GM12872 (cell line): Measurements from ENCODE around the gene PRKCSH.

Experiments
- CTCF ChIP-seq: IDR thresholded peaks from 3 replicates; pipeline ENCODE4 v1.5.1; 2011; ENCODE audit warnings: low read depth, mild to moderate bottlenecking, low read length, moderate library complexity; ENCODE audit not compliant: insufficient read depth

PRKCSH gene

DNA sequence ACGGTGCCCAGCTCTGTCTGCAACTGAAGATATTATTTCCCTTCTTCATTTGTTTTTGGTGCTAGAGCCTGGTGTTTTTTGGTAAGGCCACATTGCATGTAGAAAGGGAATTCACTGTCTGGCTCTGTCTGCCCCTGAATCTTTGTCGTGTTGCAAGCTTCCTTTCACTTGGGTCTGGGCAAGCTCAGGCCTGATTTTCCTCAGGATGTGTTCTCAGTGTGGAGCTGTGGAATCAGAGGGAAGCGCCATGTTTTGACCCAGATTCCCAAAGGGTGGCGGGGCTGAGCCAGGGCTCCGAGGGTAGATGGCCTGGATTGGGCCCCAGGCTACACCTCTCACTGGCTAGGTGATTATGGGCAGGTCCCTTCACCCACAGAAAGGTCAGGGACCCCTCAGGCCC is 8.6 kb downstream of the PRKCSH start:
- TF ChIP-seq CTCF = no peak

- no peak for TF ChIP-seq CTCF
Observed at GRCh38 chr19:11445141-11445540, 9.7 kb downstream of the PRKCSH start.

- no peak for TF ChIP-seq CTCF
Observed at GRCh38 chr19:11446271-11446651, 10.8 kb downstream of the PRKCSH start.

- TF ChIP-seq CTCF = peak; percentile 66
Observed at GRCh38 chr19:11446652-11447301, 11.3 kb downstream of the PRKCSH start.

DNA sequence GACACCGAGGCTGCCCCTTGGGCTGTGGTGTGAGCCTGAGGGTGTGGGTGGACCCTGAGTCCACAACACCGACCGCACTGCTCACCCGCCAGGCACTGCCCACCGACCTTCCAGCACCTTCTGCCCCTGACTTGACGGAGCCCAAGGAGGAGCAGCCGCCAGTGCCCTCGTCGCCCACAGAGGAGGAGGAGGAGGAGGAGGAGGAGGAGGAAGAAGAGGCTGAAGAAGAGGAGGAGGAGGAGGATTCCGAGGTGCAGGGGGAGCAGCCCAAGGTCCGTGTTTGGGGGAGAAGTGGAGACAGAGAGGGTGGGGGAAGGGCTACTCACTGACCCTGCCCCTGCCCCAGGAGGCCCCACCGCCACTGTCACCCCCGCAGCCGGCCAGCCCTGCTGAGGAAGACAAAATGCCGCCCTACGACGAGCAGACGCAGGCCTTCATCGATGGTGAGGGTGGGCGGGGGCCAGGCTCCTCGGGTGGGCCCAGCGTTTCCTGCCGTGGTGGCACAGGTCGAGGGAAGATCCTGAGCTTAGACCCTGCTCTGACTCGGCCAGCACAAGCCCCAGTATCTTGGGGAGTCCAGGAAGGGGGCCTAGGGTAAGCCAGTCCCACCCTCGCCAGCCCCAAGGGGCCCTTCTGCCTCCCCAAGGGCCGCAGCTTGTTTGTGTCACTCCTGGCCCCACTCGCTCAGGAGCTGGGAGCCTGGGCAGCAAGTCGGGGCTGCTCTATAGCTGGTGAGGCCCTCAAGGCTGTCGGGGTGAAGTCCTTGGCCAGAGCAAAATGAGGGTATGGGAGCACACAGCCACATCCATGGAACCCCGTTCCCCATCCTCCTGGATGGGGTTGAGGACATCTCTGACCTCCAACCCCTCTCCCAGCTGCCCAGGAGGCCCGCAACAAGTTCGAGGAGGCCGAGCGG is 12.2 kb downstream of the PRKCSH start:
- no peak for TF ChIP-seq CTCF

GRCh38 chr19:11448410-11448809 is 13.0 kb downstream of the PRKCSH start:
- no peak for TF ChIP-seq CTCF

DNA sequence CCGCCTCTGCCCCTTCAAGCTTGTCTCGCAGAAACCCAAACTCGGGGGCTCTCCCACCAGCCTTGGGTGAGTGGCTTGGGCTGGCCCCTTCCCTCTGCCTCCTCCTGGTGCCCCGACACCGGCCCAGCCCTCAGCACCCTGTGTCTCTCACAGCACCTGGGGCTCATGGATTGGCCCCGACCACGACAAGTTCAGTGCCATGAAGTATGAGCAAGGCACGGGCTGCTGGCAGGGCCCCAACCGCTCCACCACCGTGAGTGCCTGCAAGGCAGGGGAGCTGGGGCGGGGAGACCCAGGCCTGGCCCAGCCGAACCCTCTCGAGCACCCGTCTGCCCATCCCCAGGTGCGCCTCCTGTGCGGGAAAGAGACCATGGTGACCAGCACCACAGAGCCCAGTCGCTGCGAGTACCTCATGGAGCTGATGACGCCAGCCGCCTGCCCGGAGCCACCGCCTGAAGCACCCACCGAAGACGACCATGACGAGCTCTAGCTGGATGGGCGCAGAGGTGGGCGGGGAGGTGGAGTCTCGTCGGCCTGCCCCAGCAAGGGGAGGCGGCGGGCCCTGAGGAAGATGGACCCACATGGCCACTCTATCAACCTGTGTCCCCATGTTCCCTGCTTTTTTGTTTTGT is 13.6 kb downstream of the PRKCSH start:
- TF ChIP-seq CTCF = no peak
